Stimulated activated CD8-positive, alpha-beta memory T cell treated with anti-CD3 and anti-CD28 coated beads, Interleukin-12 subunit alpha, Interleukin-12 subunit beta, amount 100 ng/mL, for 1 hour (primary cell): ENCODE data around the gene CFAP73.
"Not testable (repeated sequence)": the region's sequence is repeated elsewhere in the genome, so short reads cannot be mapped to it uniquely, and the experiment has no call there.

Experiments used
- DNase-seq: peaks from one replicate; pipeline ENCODE4 v3.0.0-alpha.2; 2020; ENCODE audit warnings: low read depth

The CFAP73 gene

DNA sequence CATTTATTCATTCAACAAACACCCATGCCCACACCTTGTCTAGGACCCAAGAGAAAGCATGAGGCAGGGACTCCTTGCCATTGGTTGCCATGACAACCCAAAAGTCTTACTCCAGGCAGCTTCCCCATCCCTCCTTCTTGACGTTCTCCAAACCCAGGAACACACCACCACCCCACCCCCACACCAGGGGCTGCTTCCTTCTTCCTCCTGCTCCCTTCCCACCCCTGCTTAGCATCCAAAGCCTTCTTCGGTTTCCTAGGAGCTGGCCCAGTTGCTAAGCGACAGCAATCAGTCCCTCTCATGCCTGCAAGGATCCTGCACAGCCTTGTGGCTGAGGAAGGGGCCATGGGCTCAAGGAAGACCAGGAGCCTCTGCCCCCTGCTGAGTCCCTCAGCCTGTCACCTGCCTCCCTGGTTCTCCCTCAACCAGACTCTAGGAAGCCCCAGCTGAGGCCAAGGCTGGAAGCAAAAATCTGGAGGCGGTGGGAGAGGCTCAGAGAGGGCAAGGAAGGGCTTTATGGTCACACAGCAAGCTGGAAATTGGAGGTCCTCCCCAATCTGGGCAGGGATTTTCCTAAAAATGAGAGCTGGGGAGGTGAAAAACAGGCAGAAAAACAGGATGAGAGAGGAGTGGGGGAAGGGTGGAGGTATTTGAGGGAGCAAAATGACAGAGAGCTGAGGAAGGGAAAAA is 29.4 kb upstream of the CFAP73 start:
- no peak for DNase-seq

DNA sequence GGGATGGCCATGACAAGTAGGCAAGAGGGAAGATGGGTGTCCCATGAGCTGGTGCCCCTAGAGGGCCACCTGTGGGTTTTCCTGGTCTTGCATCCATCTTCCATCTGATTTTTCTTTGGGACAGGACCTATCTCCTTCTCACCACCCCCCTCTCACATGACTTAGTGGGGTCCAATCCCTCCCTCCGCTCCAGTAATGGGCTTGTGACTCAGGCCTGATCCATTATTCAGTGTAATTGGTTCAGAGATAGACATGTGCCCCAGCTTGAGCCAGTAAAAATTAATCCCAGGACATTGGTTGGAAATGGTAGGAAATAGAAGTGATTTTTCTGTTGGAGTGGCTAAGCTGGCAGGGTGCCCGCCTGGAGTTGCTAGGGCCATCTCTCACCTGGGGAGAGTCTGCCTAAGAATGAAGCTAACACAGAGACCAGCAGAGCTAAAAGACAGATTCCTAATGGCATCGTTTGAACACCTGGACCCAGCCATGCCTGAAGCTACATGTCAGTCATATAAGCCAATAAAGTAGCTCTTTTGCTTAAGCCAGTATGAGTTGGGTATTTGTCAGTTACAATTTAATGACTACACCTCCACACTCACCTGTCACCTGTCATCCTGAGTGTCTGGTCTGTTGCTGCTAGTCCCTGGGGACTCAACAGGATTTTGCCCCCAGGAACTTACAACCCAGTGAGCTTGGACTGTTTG is 28.7 kb upstream of the CFAP73 start:
- no peak for DNase-seq

DNA sequence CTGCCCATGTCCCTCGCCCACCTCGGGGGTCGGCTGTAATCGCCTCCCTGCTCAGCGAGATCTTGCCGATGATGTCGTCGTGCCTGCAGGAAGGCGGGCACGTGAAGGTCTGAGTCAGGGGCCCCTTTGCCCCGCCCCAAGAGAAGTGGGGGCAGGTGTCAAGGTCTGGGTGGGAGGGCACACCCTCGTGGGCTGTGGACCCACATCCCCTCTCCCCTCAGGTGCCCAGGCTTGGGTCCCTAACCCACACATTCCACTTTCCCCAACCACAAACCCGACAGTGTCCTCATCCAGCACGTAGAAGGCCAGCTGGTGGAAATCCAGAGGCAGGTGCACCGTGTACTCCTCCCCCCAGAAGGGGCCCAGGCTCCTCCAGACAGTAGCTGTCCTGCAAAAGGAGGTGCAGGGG is 21.7 kb upstream of the CFAP73 start:
- no peak for DNase-seq

DNA sequence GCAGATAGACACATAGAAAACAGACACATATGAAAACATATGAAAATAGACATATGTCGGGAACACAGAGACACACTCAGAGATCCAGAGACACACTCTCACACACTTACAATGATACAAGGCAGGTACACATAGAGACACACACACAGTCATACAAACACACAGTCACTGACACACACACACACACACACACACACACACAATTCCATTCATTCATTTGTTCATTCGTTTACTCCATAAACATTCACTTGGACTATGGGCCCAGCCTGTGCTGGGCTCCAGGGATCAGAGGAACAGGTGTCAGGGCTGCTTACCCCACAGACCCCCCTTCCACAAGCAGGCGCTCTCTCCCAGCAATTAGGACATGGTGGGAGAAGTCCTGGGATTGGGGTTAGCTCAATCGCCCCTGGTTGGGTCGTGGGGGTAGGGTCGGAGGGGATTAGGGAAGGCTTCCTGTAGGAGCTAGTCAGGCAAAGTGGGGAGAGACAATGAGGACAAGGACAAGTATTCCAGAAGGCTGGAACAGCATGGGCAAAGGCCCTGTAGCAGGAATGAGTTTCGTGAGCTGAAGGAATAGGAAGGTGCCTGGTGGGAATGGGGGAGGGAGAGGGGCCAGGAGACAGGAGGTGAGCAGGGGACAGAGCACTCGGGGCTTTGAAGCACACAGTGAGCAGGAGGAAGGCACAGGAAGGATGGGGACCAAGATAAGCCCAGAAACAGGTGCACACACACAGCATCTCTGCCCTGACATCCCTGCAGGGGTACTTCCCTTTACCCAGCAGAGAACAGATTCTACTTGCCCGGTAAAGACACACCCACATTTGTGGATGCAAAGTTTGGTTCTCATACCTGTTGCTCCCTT is 20.5 kb upstream of the CFAP73 start:
- no peak for DNase-seq

DNA sequence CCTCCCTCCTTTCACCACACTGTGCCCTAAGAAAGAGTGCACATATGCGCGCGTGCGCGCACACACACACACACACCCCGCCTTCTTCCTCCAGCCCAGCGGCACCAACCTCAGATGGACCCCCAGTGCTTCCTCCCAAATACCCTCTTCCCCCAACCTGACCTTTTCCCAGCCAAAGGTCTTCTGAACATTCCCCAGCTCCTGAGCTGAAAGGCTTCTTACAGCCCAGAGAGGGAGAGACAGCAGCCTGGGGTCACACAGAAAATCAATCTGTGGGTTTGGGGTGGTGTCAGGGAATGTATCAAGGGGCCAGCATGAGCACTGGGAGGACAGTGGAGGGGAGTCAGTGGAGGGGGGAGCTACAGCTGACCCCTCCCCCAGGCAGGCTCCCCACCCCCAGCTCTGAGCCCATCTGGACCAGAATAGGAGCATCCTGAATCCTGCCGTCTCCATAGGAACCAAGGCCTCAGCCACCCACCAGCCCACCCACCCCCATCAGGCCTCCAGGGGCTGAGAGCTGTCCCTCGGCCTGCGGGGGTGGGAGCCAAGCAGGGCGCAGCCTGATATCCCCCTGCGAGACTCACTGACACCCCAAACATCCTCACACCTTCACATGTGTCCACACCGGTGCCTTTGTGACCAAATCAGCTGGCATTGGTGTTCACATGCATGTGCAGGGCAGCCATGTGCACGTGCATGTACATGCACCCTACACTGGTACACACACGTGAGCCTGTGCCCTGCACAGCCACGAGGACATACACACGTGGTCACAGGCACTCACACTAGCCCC is 19.7 kb upstream of the CFAP73 start:
- DNase-seq = no peak

DNA sequence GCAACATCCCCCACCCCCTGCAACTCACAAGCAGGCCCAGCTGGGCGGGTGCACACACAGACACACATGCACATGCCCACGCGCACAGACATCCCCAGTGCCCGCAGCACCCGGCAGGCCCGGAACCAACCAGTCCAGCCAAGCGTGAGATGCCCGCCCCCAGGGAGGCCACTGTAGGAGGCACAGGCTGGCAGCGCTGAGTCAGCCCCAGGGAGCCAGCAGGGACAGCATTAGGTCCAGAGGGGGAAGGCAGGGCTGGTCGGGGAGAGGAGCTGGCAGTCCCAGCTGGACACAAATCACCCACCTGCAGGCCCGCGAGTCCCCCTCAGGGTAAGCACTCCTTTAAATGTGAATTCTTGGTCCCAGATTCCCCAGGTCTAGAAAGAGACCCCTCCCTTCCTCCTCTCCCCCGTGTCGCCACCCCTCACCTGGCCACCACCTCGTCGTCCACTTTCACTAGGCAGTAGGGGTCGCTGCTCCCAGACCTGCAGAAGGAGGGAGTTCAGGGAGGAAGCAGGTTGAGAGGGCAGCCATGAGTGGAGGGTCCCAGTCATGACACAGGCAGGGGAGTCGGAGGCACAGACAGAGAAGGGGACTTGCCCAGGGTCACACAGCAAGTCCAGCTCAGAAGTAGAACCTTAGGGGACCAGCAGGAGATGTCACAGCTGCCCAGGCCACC is 18.9 kb upstream of the CFAP73 start:
- DNase-seq = no peak

DNA sequence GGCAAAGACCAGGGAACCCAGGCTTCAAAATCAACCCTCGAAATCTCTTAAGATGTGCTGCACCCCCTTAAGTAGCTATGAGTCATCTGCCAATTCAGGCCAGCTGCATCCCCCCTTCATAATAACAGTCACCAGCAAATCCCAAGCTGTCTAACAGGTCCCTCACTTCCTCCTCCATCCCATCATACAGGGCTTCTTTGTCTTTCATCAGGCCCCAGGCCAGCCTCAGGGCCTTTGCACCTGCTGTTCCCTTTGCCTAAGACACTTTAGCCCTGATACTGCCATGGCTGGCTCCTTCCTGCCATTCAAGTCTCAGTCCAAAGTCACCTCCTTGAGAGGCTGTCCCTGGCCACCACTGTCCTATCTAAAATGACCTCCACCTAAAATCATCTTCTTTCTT is 18.0 kb upstream of the CFAP73 start:
- no peak for DNase-seq

DNA sequence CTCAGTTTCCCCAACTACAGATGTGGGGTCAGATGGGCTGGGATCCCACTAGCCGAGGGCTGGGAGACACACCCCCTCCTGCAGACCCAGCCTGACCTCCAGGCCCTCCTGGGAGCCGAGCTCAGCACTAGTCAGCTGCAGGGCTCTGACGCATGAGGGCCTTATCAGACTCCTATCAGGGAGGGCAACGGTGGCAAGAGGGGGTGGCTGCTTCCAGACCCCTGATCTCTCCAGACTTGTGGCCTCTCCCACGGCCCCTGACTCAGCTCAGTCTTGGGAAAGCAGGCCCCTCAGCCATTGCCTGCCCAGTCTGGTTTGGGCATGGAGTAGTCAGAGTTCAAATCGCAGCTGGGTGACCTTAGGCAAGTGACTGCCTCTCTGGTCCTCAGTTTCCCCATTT is 16.5 kb upstream of the CFAP73 start:
- no peak for DNase-seq

DNA sequence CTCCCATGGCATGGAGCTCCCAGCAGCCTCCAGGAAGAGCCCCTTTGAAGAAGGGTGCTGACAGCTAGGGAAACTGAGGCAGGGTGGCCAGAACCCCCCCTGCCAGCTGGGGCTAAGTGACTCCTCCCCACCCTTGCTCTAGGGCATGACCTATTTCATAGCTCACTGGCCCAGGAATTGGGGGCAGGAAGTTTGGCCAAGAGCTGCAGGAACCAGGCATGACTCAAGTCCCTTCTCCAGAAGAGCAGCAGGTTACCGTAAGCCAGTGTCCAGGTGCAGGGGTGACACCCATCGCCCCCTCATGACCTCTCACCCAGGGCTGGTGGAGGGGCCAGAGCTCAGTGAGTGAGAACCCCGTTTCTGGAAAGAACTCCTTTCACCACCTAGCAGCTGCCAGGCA is 15.9 kb upstream of the CFAP73 start:
- DNase-seq = no peak

DNA sequence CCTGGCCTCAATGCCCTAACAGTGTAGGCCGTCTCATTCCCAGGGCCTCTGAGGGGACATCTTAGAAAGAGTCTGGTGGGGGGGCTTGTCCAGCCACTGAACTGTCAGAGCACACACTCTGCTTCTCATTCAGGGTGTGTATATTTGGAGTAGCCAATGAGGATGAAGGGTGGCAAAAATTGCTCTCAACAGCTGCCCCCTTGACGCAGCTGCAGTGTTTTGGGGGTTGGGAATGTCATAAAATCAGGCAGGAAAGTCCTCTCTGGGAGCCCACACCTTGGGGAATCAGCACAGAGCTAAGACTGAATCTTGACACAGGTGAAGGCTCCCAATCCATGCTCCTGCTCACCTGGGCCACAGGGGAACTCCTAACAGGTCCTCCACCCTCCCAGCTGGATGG is 15.5 kb upstream of the CFAP73 start:
- no peak for DNase-seq

DNA sequence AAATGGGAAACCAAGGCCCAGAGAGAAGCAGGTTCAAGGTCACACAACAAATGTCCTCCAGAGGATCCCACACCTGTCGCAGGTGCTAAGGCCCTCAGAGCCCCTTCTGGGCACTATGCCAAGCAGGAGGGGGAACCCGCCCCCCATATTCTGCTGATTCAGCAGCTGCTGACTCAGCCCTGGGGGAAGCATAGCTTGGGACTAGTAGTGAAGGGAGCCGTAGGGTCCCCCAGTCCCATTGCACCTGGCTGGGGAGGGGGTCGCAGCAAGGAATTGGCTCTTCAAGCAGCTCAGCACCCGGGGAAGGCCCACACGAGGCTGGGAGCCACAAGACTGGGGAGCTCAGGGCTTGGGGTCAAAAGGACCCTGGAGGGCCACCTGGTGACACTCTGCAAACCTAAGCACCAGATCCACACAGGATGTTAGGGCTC is 15.0 kb upstream of the CFAP73 start:
- DNase-seq = no peak

DNA sequence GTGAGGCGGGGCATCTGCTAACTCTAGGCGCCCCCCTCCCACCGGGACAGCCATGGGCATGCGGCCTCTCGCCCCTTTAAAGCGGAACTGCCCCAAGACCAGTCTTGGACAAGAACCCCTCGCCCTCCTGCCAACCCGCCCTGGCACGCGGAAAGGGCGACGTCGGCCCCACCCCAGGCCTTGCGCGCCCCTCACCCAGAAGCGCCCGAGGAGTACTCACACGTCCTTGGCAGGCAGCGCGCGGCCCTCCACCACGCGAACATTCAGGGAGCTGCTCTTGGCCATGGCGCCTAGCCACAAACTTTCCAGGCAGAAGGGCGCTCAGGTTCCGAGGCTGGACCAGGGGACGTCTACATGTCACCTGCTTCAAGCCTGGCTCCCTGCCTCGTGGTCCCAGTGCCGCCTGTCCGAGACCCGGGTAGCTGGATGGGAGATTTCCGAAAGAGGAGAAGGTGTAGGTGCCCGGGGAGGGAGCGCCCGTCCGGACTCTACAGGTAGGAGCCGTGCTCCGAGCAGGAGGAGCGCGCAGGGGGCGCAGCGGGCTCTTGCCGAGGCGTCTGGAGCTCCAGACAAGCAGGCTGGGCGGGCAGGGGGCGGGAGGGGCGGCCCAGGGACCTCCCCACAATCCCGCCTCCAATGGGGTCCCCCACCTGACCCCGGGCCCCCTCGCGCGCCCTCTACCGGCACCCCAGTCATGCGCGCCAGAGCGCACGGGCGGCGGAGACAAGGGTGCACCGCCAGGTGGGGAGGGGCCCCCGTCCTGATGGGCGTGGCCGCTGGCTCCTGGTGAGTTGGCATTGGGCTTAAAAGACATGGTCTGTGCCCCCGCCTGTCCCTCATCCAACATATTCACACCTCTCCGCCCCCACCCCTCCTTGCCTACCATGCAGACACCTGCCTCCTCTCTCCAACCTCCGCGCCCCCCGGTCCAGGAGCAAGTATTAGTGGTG is 14.1 kb upstream of the CFAP73 start, which contains the start of gene RASAL1:
Gene RASAL1, minus strand, starts transcription at position 584 of the 950 bp plus-strand sequence. Its CDS starts 299 bp downstream, at position 285.
- DNase-seq = peak; percentile 21

DNA sequence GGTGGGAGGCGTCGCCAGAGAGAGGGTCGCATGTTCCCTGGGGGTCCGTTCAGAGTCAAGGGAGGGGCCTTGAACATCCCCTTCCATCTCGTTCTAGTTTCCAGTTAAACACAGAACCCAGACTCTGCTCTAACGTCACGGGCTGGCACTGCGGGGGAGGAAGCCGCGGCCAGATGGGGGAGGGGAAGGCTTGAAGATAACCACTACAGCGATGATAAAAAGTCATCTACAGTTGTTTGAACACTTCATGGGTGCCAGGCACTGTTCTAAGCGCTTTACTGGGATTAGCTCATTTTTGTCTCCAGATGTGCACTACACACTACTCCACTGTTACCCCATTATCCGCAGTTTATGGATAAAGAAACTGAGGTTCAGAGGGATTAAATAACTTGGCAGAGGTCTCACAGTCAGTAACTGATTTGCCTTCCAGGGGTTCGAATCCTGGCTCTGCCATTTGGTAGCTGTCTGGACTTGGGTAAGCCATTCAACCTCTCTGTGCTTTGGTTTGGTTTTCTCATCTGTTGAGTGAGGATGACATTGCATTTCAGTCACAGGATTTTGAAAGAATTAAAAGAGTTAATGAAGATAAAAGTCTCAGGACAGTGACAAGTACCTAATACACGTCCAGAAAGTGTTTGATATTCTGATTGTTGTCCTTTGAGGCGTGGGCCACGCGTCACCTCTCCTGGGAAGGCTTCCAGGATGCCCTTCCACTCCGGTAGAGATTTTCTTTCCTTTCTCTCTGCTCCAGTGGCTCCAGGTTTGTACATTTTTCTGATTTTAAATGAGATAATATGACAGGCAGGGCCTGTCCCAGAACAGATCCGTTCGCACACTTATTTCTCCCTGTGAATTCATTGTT is 13.2 kb upstream of the CFAP73 start:
- no peak for DNase-seq

DNA sequence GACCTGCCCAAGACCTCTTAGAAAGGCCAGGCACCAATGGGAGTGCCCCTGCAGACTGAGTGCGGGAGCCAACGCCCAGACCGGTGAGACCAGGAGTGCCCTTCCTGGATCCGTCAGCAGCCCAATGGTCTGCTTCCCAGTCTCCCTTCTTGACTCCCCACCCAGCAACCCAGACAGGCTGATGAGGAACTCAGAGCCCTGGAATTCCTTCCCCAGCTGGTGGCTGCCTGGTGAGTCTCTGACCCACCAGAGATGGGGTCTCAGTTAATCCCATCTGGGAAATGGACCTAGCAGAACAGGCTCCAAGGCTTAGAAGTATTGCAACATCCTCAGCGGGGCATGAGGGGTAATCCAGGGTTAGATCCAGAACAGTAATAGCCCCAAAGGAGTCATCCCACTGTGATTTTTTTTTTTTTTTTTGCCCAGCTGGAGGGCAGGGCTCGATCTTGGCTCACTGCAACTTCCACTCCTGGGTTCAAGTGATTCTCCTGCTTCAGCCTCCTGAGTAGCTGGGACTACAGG is 12.5 kb upstream of the CFAP73 start:
- no peak for DNase-seq

DNA sequence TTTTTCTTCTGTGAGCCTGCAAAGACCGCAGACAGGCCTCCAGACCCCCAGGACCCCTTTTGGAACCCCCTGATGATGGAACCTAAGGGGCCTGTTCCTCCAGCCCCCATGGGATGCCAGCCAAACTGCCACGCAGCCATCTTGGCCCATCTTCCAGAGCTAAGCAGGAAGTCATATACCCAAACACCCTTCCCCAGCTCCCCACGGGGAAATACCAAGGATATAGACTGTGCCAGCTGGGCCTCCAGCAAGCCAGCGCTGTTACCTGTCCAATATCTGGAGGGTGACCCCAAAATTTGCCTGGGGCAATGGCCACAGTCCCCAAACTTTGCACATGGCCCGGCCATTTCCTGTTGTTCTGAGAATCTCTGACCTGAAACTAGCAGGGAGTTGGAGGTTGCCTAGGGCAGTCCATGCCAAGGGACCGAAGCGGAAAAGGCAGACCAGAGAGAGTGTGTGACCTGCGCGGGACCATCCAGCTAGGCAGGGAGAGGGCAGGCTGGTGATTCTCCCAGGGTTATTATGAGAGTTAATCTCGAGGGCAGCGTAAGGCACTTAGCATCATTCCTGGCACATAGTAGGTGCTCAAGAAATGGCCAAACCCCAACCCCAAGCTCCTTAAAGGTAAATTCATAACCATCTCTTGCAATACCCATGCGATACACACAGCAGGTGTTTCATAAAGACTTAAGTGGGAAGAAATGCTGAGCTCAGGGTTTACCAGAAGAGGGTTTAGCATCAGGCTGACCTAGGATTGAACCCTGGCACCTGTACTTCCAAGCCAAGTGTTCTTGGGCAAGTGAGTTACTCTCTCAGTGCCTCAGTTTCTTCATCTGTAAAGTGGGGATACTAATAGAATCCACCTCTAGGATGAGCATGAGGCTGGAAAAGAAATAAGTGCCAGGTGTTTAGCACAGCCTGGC is 11.4 kb upstream of the CFAP73 start:
- DNase-seq = no peak

DNA sequence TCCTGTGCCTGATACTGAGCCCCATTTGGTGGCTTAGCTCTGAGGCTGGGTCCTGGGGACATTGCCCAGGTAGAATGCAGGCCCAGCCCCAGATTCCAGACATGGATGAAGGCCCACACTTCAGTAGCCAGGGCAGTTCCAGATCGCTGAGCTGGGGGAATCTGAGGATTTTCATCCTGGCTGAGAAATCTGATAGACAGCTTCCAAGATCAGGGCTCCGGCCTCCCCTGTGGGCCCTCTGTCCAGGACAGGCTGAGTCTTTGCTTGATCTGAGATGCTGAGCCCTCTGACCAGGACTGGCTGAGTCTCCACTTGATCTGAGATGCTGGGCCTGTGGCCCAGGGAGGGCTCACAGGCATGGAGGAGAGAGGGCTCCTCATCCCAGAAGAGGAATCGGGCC is 10.7 kb upstream of the CFAP73 start:
- no peak for DNase-seq

DNA sequence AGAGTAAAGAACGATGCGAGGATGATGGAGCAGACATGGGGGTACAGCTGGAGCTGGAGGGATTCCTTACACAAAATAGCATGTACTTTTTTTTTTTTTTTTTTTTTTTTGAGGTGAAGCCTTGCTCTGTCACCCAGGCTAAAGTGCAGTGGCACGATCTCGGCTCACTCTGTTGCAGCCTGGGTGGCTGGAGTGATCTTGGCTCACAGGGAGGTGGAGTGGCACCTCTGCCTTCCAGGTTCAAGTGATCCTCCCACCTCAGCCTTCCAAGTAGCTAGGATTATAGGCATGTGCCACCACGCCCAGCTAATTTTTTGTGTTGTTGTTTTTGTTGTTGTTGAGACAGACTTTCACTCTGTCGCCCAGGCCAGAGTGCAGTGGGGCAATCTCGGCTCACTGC is 8.8 kb upstream of the CFAP73 start:
- no peak for DNase-seq

DNA sequence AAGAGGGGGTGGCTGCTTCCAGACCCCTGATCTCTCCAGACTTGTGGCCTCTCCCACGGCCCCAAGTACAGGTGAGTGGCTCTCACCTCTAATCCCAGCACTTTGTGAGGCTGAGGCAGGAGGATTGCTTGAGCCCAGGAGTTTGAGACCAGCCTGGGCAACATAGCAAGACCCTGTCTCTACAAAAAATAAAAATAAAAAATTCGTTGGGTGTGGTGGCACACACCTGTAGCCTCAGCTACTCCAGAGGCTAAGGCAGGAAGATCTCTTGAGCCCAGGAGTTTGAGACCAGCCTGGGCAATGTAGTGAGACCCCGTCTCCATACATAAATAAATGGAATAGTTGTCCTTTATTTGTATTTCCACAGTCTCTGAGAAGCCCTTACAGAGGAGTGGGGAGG is 7.8 kb upstream of the CFAP73 start:
- not testable (repeated sequence) for DNase-seq
